Peyer's patch (tissue), 4 donors: Measurements from ENCODE around the gene H6PD.

ENCODE experiments used
- POLR2A ChIP-seq, 2 donors: fragments of 450-650 bp; IDR thresholded peaks; one replicate each; pipeline ENCODE4 v1.5.1; 2017; ENCODE audit warnings: antibody characterized with exemption in 2 of 2, mild to moderate bottlenecking in 2 of 2, moderate library complexity in 2 of 2
- TF ChIP-seq, protein P1 (sequence below), 6 experiments: fragments of 450-650 bp in 4 of 6; fragments of 200-600 bp in 2 of 6; sonication (generic) in 1 of 6; IDR thresholded peaks; one replicate each; pipeline ENCODE4 v1.5.1; 2017 to 2019; ENCODE audit warnings: antibody characterized with exemption in 6 of 6, mild to moderate bottlenecking in 3 of 6, moderate library complexity in 1 of 6

DNA sequence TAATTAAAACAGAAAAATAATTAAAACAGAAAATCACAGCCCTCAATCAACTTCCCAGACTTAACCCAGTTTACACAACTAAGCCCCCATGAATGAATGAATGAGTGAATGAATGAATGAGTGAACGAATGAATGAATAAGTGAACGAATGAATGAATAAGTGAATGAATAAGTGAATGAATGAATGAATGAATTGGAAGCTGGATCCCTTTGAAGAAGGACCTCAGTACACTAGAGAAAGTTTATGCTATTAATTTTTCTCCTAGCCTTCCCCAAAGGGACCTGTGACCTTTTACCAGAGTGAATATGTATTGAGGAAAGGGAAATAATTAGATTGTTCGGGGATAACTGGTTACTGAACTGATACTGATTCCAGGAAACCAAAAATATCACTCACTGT, 63.7 kb downstream of the H6PD start:
- TF ChIP-seq, protein P1, sequence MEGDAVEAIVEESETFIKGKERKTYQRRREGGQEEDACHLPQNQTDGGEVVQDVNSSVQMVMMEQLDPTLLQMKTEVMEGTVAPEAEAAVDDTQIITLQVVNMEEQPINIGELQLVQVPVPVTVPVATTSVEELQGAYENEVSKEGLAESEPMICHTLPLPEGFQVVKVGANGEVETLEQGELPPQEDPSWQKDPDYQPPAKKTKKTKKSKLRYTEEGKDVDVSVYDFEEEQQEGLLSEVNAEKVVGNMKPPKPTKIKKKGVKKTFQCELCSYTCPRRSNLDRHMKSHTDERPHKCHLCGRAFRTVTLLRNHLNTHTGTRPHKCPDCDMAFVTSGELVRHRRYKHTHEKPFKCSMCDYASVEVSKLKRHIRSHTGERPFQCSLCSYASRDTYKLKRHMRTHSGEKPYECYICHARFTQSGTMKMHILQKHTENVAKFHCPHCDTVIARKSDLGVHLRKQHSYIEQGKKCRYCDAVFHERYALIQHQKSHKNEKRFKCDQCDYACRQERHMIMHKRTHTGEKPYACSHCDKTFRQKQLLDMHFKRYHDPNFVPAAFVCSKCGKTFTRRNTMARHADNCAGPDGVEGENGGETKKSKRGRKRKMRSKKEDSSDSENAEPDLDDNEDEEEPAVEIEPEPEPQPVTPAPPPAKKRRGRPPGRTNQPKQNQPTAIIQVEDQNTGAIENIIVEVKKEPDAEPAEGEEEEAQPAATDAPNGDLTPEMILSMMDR (IDR thresholded peaks at IDR 0.05), result no peak
- TF ChIP-seq POLR2A (IDR thresholded peaks at IDR 0.05), result no peak
